BLaER1 treated with 17β-estradiol and CSF1 and Interleukin-3, amounts not matched to agents 10 nM and 100 nM (cell line): ENCODE data around the gene PRDM1.

Experiments used
- H3K27ac ChIP-seq, 11 experiments: shearing (Covaris generic); formaldehyde crosslinking; 2 replicates each; pipeline ENCODE4 v1.8.1; 2022
- H3K27me3 ChIP-seq, 11 experiments: shearing (Covaris generic); formaldehyde crosslinking; 2 replicates each; pipeline ENCODE4 v1.8.1; 2022
- H3K36me3 ChIP-seq, 11 experiments: shearing (Covaris generic); formaldehyde crosslinking; 2 replicates each; pipeline ENCODE4 v1.8.1; 2022
- H3K4me1 ChIP-seq, 10 experiments: shearing (Covaris generic); formaldehyde crosslinking; 2 replicates each; pipeline ENCODE4 v1.8.1; 2022
- H3K4me2 ChIP-seq, 11 experiments: shearing (Covaris generic); formaldehyde crosslinking; 2 replicates each; pipeline ENCODE4 v1.8.1; 2022
- H3K4me3 ChIP-seq, 10 experiments: shearing (Covaris generic); formaldehyde crosslinking; 2 replicates each; pipeline ENCODE4 v1.8.1; 2022
- H3K9ac ChIP-seq, 11 experiments: shearing (Covaris generic); formaldehyde crosslinking; 2 replicates each; pipeline ENCODE4 v1.8.1; 2022
- H3K9me3 ChIP-seq, 11 experiments: shearing (Covaris generic); formaldehyde crosslinking; replicated peaks in 1 of 11; 2 replicates each; pipeline ENCODE4 v1.8.1; 2022
- H4K20me1 ChIP-seq, 11 experiments: shearing (Covaris generic); formaldehyde crosslinking; 2 replicates each; pipeline ENCODE4 v1.8.1; 2022
- Cebpa-rat ChIP-seq, 11 experiments: shearing (Covaris generic); IDR thresholded peaks; 2 replicates each; pipeline ENCODE4 v1.8.1; 2022

PRDM1 gene

DNA sequence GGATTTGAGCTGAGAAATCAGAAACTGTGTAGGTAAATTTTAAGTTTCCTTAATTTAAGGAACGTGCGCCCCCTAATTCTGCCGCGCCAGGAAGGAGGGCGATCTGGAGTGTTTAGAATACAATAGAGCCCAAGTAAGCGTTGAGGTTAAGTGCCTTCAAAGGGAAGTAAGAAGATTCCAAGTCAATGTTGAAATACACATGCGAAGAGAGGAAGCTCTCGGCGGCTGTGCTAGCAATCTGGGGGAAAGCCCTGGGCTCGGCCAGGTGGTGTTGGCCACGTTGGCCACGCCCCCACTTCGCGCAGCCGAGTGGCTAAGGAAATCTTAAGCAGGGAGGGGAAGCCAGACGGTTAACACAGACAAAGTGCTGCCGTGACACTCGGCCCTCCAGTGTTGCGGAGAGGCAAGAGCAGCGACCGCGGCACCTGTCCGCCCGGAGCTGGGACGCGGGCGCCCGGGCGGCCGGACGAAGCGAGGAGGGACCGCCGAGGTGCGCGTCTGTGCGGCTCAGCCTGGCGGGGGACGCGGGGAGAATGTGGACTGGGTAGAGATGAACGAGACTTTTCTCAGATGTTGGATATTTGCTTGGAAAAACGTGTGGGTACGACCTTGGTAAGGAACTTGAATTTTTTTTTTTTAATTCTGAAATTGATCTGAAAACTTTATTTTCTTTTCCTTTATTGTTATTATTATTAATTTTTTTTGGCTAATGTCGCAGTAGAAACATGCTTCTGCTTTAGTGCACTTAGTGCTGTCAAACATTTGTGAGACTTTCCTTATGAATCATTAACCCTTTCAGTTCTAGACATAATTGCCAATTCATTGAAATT, at the start of gene PRDM1:
Gene PRDM1 (plus strand): TSS at position 353 of the 830 bp plus-strand sequence. CDS start 218 bp downstream, at position 571.
- Histone ChIP-seq H3K36me3 (peaks cover 0 to 36% (median 32%) of the 10 kb centered on the region in 11 experiments; a peak in 18 of 22 replicates), H3K9ac (peak within 1 kb of the TSS; percentile 85 to 96 (median 89)), H3K27ac (peak within 1 kb of the TSS; percentile 84 to 95 (median 92)), H3K4me1 (peaks cover 49 to 79% (median 65%) of the 10 kb centered on the region in 10 experiments), H3K4me3 (peak within 1 kb of the TSS; percentile 63 to 82 (median 74)), H3K27me3 (peaks cover 0 to 23% (median 3%) of the 10 kb centered on the region in 11 experiments; a peak in 10 of 22 replicates), H3K4me2 (peak within 1 kb of the TSS; percentile 79 to 95 (median 94)), H4K20me1 (peaks cover 3 to 37% (median 32%) of the 10 kb centered on the region in 11 experiments; a peak in 17 of 22 replicates), H3K9me3 (no peaks in the 10 kb centered on the region)
- peak in 10 of 11 experiments; percentile 33 to 90 (median 84); a peak in 17 of 22 replicates for TF ChIP-seq Cebpa-rat (IDR thresholded peaks at IDR 0.05)

- Histone ChIP-seq H3K4me3 (no peak overlapping the region), H3K9me3 (peaks cover 19 to 38% (median 33%) of the 10 kb centered on the region in 11 experiments), H3K27me3 (no peaks in the 10 kb centered on the region), H3K9ac (peak overlapping the region in 1 of 11 experiments; percentile 52; a peak in 1 of 22 replicates), H3K27ac (peak overlapping the region in 3 of 11 experiments; percentile 21 to 76 (median 47); a peak in 5 of 22 replicates), H3K36me3 (peaks cover 0 to 3% (median 0%) of the 10 kb centered on the region in 11 experiments; a peak in 2 of 22 replicates), H3K4me1 (peaks cover 7 to 37% (median 18%) of the 10 kb centered on the region in 10 experiments; a peak in 17 of 20 replicates), H4K20me1 (no peaks in the 10 kb centered on the region), H3K4me2 (peak overlapping the region in 2 of 11 experiments; percentile 4 to 90; a peak in 1 of 22 replicates)
- no peak for TF ChIP-seq Cebpa-rat (IDR thresholded peaks at IDR 0.05)
These were observed 49.1 kb upstream of the PRDM1 start for GRCh38 chr6:106037060-106037459.

DNA sequence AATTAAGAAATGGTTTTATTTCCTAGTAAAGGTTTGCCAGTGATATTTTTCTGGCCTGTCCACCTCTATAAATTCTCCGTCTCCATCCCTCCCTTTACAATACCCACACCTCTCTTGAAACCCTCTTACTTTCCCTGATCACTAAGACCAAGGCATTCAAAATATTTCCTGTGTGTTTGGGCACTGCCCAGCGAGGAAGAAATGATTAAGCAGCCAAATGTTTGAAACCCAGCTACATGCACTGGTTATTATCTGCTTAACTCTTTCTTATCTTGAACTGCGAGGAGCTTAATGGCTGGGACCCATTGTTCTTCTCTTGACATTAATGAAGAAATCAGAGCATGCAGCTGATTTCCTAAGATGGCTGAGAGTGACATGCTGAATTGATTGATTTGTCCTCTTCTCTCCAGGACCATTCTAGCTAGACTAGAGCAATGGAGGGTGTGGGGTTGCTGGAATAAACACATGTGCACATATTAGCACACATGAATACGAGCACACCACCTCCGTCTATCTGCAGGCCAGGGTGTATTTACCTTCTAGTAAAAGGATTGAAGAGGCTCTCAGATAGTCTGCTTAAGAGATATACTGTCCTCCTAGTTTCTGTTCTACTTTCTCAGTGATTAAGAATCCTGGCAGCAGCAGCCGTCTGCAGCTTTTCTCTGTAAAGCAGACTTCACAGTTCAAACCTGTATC, 46.1 kb upstream of the PRDM1 start:
- no peak overlapping the region; a peak in 1 of 22 replicates for H3K27ac ChIP-seq
- TF ChIP-seq Cebpa-rat (IDR thresholded peaks at IDR 0.05) = no peak
- H3K4me3 ChIP-seq = no peak overlapping the region
- peaks cover 0 to 3% (median 0%) of the 10 kb centered on the region in 11 experiments; a peak in 2 of 22 replicates for H3K36me3 ChIP-seq
- H3K4me1 ChIP-seq = peaks cover 7 to 37% (median 18%) of the 10 kb centered on the region in 10 experiments; a peak in 17 of 20 replicates
- no peaks in the 10 kb centered on the region for H3K27me3 ChIP-seq
- H3K4me2 ChIP-seq = peak overlapping the region in 6 of 11 experiments; percentile 11 to 47 (median 27); a peak in 8 of 22 replicates
- no peaks in the 10 kb centered on the region for H4K20me1 ChIP-seq
- H3K9ac ChIP-seq = no peak overlapping the region
- H3K9me3 ChIP-seq = peaks cover 19 to 35% (median 31%) of the 10 kb centered on the region in 11 experiments

- no peak for TF ChIP-seq Cebpa-rat (IDR thresholded peaks at IDR 0.05)
- Histone ChIP-seq H3K4me2 (no peak overlapping the region), H3K4me1 (peaks cover 0 to 19% (median 9%) of the 10 kb centered on the region in 10 experiments; a peak in 14 of 20 replicates), H4K20me1 (no peaks in the 10 kb centered on the region), H3K36me3 (no peaks in the 10 kb centered on the region), H3K9me3 (no peaks in the 10 kb centered on the region), H3K27me3 (no peaks in the 10 kb centered on the region), H3K4me3 (no peak overlapping the region), H3K27ac (no peak overlapping the region), H3K9ac (no peak overlapping the region)
These were observed 42.0 kb upstream of the PRDM1 start for GRCh38 chr6:106044151-106044550.

DNA sequence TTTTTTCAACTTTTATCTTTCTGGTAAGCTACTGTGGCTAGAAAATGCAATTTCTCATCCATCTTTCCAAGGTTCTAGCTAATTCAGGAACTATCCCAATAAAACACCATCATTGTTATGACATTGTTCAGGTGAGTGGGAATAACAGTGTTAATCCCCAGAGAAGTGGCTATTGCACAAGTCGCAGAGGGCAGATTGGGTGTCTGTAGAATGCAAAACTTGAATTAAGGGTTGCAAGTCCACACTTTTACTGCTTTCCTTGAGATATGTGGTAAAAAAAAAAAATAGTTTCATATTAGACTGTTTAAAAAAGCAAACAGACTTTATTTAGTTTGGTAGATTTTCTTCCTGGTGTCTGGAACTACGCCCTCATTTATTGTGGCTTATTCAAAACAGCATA, 41.1 kb upstream of the PRDM1 start:
- H3K4me1 ChIP-seq = peaks cover 0 to 11% (median under 1%) of the 10 kb centered on the region in 10 experiments; a peak in 9 of 20 replicates
- no peak overlapping the region for H3K27ac ChIP-seq
- no peaks in the 10 kb centered on the region for H4K20me1 ChIP-seq
- no peaks in the 10 kb centered on the region for H3K27me3 ChIP-seq
- TF ChIP-seq Cebpa-rat (IDR thresholded peaks at IDR 0.05) = no peak
- no peaks in the 10 kb centered on the region for H3K9me3 ChIP-seq
- H3K36me3 ChIP-seq = no peaks in the 10 kb centered on the region
- no peak overlapping the region for H3K9ac ChIP-seq
- no peak overlapping the region for H3K4me3 ChIP-seq
- H3K4me2 ChIP-seq = no peak overlapping the region

- H3K4me3 ChIP-seq = no peak overlapping the region
- TF ChIP-seq Cebpa-rat (IDR thresholded peaks at IDR 0.05) = no peak
- no peak overlapping the region for H3K4me2 ChIP-seq
- no peaks in the 10 kb centered on the region for H3K27me3 ChIP-seq
- no peak overlapping the region for H3K9ac ChIP-seq
- H3K4me1 ChIP-seq = peaks cover 0 to 6% (median 0%) of the 10 kb centered on the region in 10 experiments; a peak in 1 of 20 replicates
- no peaks in the 10 kb centered on the region for H3K36me3 ChIP-seq
- H3K27ac ChIP-seq = no peak overlapping the region
- no peaks in the 10 kb centered on the region for H3K9me3 ChIP-seq
- no peaks in the 10 kb centered on the region for H4K20me1 ChIP-seq
These were observed 39.9 kb upstream of the PRDM1 start for GRCh38 chr6:106046116-106046853.

GRCh38 chr6:106046854-106047200, 39.3 kb upstream of the PRDM1 start:
- Histone ChIP-seq H3K9me3 (no peaks in the 10 kb centered on the region), H3K4me2 (no peak overlapping the region), H3K27me3 (no peaks in the 10 kb centered on the region), H3K36me3 (no peaks in the 10 kb centered on the region), H3K9ac (no peak overlapping the region), H3K27ac (no peak overlapping the region), H4K20me1 (no peaks in the 10 kb centered on the region), H3K4me1 (peaks cover 0 to 6% (median 0%) of the 10 kb centered on the region in 10 experiments; a peak in 1 of 20 replicates), H3K4me3 (no peak overlapping the region)
- no peak for TF ChIP-seq Cebpa-rat (IDR thresholded peaks at IDR 0.05)

GRCh38 chr6:106048336-106048735, 37.8 kb upstream of the PRDM1 start:
- TF ChIP-seq Cebpa-rat (IDR thresholded peaks at IDR 0.05) = no peak
- Histone ChIP-seq H3K4me2 (no peak overlapping the region), H3K4me1 (peaks cover 0 to 6% (median 0%) of the 10 kb centered on the region in 10 experiments; a peak in 1 of 20 replicates), H3K36me3 (no peaks in the 10 kb centered on the region), H4K20me1 (no peaks in the 10 kb centered on the region), H3K27me3 (no peaks in the 10 kb centered on the region), H3K4me3 (no peak overlapping the region), H3K27ac (no peak overlapping the region), H3K9me3 (no peaks in the 10 kb centered on the region), H3K9ac (no peak overlapping the region)
